Measurements from ENCODE around the gene BNIP5.

Gene BNIP5

GRCh38 chr6:36382976-36383375, 46.3 kb upstream of the BNIP5 start:
- TF ChIP-seq, protein P1, sequence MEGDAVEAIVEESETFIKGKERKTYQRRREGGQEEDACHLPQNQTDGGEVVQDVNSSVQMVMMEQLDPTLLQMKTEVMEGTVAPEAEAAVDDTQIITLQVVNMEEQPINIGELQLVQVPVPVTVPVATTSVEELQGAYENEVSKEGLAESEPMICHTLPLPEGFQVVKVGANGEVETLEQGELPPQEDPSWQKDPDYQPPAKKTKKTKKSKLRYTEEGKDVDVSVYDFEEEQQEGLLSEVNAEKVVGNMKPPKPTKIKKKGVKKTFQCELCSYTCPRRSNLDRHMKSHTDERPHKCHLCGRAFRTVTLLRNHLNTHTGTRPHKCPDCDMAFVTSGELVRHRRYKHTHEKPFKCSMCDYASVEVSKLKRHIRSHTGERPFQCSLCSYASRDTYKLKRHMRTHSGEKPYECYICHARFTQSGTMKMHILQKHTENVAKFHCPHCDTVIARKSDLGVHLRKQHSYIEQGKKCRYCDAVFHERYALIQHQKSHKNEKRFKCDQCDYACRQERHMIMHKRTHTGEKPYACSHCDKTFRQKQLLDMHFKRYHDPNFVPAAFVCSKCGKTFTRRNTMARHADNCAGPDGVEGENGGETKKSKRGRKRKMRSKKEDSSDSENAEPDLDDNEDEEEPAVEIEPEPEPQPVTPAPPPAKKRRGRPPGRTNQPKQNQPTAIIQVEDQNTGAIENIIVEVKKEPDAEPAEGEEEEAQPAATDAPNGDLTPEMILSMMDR (conservative IDR thresholded peaks at IDR 0.05; ENCODE audit: low read length): no peak
- no peak for TF ChIP-seq EZH2phosphoT487 (IDR thresholded peaks at IDR 0.05; ENCODE audit: borderline replicate concordance)
- no peaks in the 10 kb centered on the region for H3K27me3 ChIP-seq (ENCODE audit: insufficient read depth, low read length, poor library complexity, severe bottlenecking)
- no peaks in the 10 kb centered on the region for H4K20me1 ChIP-seq (ENCODE audit: insufficient read depth, low read length, poor library complexity, severe bottlenecking)
- no peak overlapping the region for H2AFZ ChIP-seq (ENCODE audit: low read length)
- H3K9me2 ChIP-seq (replicated peaks; ENCODE audit: low read depth, low read length): no peaks in the 10 kb centered on the region
- no peak overlapping the region for H3K4me3 ChIP-seq (ENCODE audit: low read length, poor library complexity, severe bottlenecking)
- no peak overlapping the region for H3K9ac ChIP-seq (ENCODE audit: low read depth, low read length, poor library complexity, severe bottlenecking)
- H3F3A ChIP-seq (ENCODE audit: low read depth): no peaks in the 10 kb centered on the region
- no peaks in the 10 kb centered on the region for H3K36me3 ChIP-seq (ENCODE audit: insufficient read depth, low read length)
- no peak overlapping the region for H3K4me2 ChIP-seq (ENCODE audit: low read depth, low read length, poor library complexity, severe bottlenecking)
- H3K4me1 ChIP-seq (ENCODE audit: insufficient read depth, low read length, poor library complexity, severe bottlenecking): no peaks in the 10 kb centered on the region
- no peaks in the 10 kb centered on the region for H3K79me2 ChIP-seq (ENCODE audit: insufficient read depth, low read length)
- H3K9me3 ChIP-seq (ENCODE audit: insufficient read depth, low read depth, low read length): no peaks in the 10 kb centered on the region

- H3K9ac ChIP-seq (ENCODE audit: low read depth, low read length, poor library complexity, severe bottlenecking): no peak overlapping the region
- H3K4me2 ChIP-seq (ENCODE audit: low read depth, low read length, poor library complexity, severe bottlenecking): no peak overlapping the region
- H3K9me3 ChIP-seq (ENCODE audit: insufficient read depth, low read depth, low read length): no peaks in the 10 kb centered on the region
- no peaks in the 10 kb centered on the region for H3F3A ChIP-seq (ENCODE audit: low read depth)
- no peaks in the 10 kb centered on the region for H3K36me3 ChIP-seq (ENCODE audit: insufficient read depth, low read length)
- H3K9me2 ChIP-seq (replicated peaks; ENCODE audit: low read depth, low read length): no peaks in the 10 kb centered on the region
- H3K27me3 ChIP-seq (ENCODE audit: insufficient read depth, low read length, poor library complexity, severe bottlenecking): no peaks in the 10 kb centered on the region
- H3K4me1 ChIP-seq (ENCODE audit: insufficient read depth, low read length, poor library complexity, severe bottlenecking): no peaks in the 10 kb centered on the region
- H2AFZ ChIP-seq (ENCODE audit: low read length): no peak overlapping the region
- no peaks in the 10 kb centered on the region for H4K20me1 ChIP-seq (ENCODE audit: insufficient read depth, low read length, poor library complexity, severe bottlenecking)
- no peak overlapping the region for H3K4me3 ChIP-seq (ENCODE audit: low read length, poor library complexity, severe bottlenecking)
- TF ChIP-seq, protein P1 (conservative IDR thresholded peaks at IDR 0.05; ENCODE audit: low read length): no peak
- no peak for TF ChIP-seq EZH2phosphoT487 (IDR thresholded peaks at IDR 0.05; ENCODE audit: borderline replicate concordance)
- no peaks in the 10 kb centered on the region for H3K79me2 ChIP-seq (ENCODE audit: insufficient read depth, low read length)
Measured at GRCh38 chr6:36381502-36382389, 45.1 kb upstream of the BNIP5 start.

- Histone ChIP-seq H3K4me1 (ENCODE audit: insufficient read depth, low read length, poor library complexity, severe bottlenecking) (no peaks in the 10 kb centered on the region), H3K79me2 (ENCODE audit: insufficient read depth, low read length) (no peaks in the 10 kb centered on the region), H3K4me2 (ENCODE audit: low read depth, low read length, poor library complexity, severe bottlenecking) (no peak overlapping the region), H3F3A (ENCODE audit: low read depth) (no peaks in the 10 kb centered on the region), H3K4me3 (ENCODE audit: low read length, poor library complexity, severe bottlenecking) (no peak overlapping the region), H3K27me3 (ENCODE audit: insufficient read depth, low read length, poor library complexity, severe bottlenecking) (no peaks in the 10 kb centered on the region), H3K9me2 (replicated peaks; ENCODE audit: low read depth, low read length) (no peaks in the 10 kb centered on the region), H3K9me3 (ENCODE audit: insufficient read depth, low read depth, low read length) (no peaks in the 10 kb centered on the region), H3K9ac (ENCODE audit: low read depth, low read length, poor library complexity, severe bottlenecking) (no peak overlapping the region), H4K20me1 (ENCODE audit: insufficient read depth, low read length, poor library complexity, severe bottlenecking) (no peaks in the 10 kb centered on the region), H2AFZ (ENCODE audit: low read length) (no peak overlapping the region), H3K36me3 (ENCODE audit: insufficient read depth, low read length) (no peaks in the 10 kb centered on the region)
- TF ChIP-seq, protein P1 (conservative IDR thresholded peaks at IDR 0.05; ENCODE audit: low read length): no peak
- no peak for TF ChIP-seq EZH2phosphoT487 (IDR thresholded peaks at IDR 0.05; ENCODE audit: borderline replicate concordance)
Measured at GRCh38 chr6:36380166-36380565, 43.5 kb upstream of the BNIP5 start.
